HepG2 (cell line): Measurements from ENCODE around the gene SWI5. TPM values are rescaled to one million over a fixed set of nuclear protein-coding genes. Genes with fewer than 3 reads are reported as not detected.

ENCODE experiments used
- CBX2 ChIP-seq, 2 experiments: fragments of 200-600 bp in 1 of 2; sonication (generic); formaldehyde crosslinking in 1 of 2; IDR thresholded peaks; 2 replicates each; pipeline versions ENCODE4 v1.7.0 to v1.8.1; 2018 to 2022; ENCODE audit warnings: low read depth in 2 of 2, low read length in 1 of 2, mild to moderate bottlenecking in 1 of 2, missing genetic modification reagents in 1 of 2
- EP300 ChIP-seq, 3 experiments: sonication (generic) in 1 of 3; formaldehyde crosslinking in 1 of 3; IDR thresholded peaks; 2 replicates each; pipeline versions ENCODE4 v1.5.1 to v1.6.1; 2011 to 2020; ENCODE audit warnings: low read depth in 2 of 3, low read length in 2 of 3, borderline replicate concordance in 1 of 3, improper control_type of control experiment in 1 of 3, mild to moderate bottlenecking in 1 of 3, missing genetic modification reagents in 1 of 3, moderate library complexity in 1 of 3
- ETS1 ChIP-seq: sonication (generic); formaldehyde crosslinking; IDR thresholded peaks from 2 replicates; pipeline ENCODE4 v1.4.0; 2020; ENCODE audit warnings: missing genetic modification reagents
- HBP1 ChIP-seq: IDR thresholded peaks from 2 replicates; pipeline ENCODE4 v1.6.1; 2016; ENCODE audit warnings: low read depth, control low read depth
- HOXA7 ChIP-seq: sonication (generic); formaldehyde crosslinking; IDR thresholded peaks from 2 replicates; pipeline ENCODE4 v1.8.1; 2022; ENCODE audit warnings: mild to moderate bottlenecking, missing genetic modification reagents, moderate library complexity
- HOXD1 ChIP-seq: sonication (generic); formaldehyde crosslinking; IDR thresholded peaks from 2 replicates; pipeline ENCODE4 v1.5.0; 2020; ENCODE audit warnings: missing genetic modification reagents
- IRX3 ChIP-seq: sonication (generic); formaldehyde crosslinking; IDR thresholded peaks from 2 replicates; pipeline ENCODE4 v1.8.1; 2023; ENCODE audit warnings: mild to moderate bottlenecking, low read depth, missing genetic modification reagents, borderline replicate concordance
- JUNB ChIP-seq: sonication (generic); formaldehyde crosslinking; IDR thresholded peaks from 2 replicates; pipeline ENCODE4 v1.8.0; 2022; ENCODE audit warnings: missing genetic modification reagents, mild to moderate bottlenecking, borderline replicate concordance
- MEF2D ChIP-seq: sonication (generic); formaldehyde crosslinking; IDR thresholded peaks from 2 replicates; pipeline ENCODE4 v1.5.1; 2020; ENCODE audit warnings: mild to moderate bottlenecking, missing genetic modification reagents
- NFYC ChIP-seq: IDR thresholded peaks from 2 replicates; pipeline ENCODE4 v1.6.1; 2016; ENCODE audit warnings: missing genetic modification reagents, missing compliant biosample characterization
- PCBP1 ChIP-seq: fragments of 200-400 bp; formaldehyde crosslinking; IDR thresholded peaks from 2 replicates; pipeline ENCODE4 v1.6.1; 2017; ENCODE audit warnings: mild to moderate bottlenecking, low read depth, low read length, borderline replicate concordance
- RORA ChIP-seq: sonication (generic); formaldehyde crosslinking; IDR thresholded peaks from 2 replicates; pipeline ENCODE4 v1.5.0; 2020; ENCODE audit warnings: mild to moderate bottlenecking, missing genetic modification reagents, moderate library complexity
- SKI ChIP-seq: fragments of 450-650 bp; IDR thresholded peaks from one replicate; pipeline ENCODE4 v1.6.1; 2018; ENCODE audit warnings: mild to moderate bottlenecking; ENCODE audit not compliant: partially characterized antibody
- TARDBP ChIP-seq: sonication (generic); formaldehyde crosslinking; IDR thresholded peaks from 2 replicates; pipeline ENCODE4 v1.8.0; 2022; ENCODE audit warnings: mild to moderate bottlenecking, missing genetic modification reagents
- ZBTB7B ChIP-seq: sonication (generic); formaldehyde crosslinking; IDR thresholded peaks from 2 replicates; pipeline ENCODE4 v1.4.0; 2020; ENCODE audit warnings: missing genetic modification reagents
- ZNF431 ChIP-seq: sonication (generic); formaldehyde crosslinking; IDR thresholded peaks from 2 replicates; pipeline ENCODE4 v1.9.0; 2022; ENCODE audit warnings: missing genetic modification reagents, low read depth, mild to moderate bottlenecking, borderline replicate concordance
- ZNF446 ChIP-seq: sonication (generic); formaldehyde crosslinking; IDR thresholded peaks from 2 replicates; pipeline ENCODE4 v1.5.0; 2020; ENCODE audit warnings: mild to moderate bottlenecking, missing genetic modification reagents
- ZNF503 ChIP-seq: sonication (generic); formaldehyde crosslinking; IDR thresholded peaks from 2 replicates; pipeline ENCODE4 v1.4.0; 2020; ENCODE audit warnings: missing genetic modification reagents
- ZNF614 ChIP-seq: IDR thresholded peaks from 2 replicates; pipeline ENCODE4 v1.6.1; 2018; ENCODE audit warnings: missing biosample characterization, missing genetic modification reagents, inconsistent platforms, borderline replicate concordance
- ZNF770 ChIP-seq: sonication (generic); formaldehyde crosslinking; IDR thresholded peaks from 2 replicates; pipeline ENCODE4 v1.5.0; 2020; ENCODE audit warnings: mild to moderate bottlenecking, missing genetic modification reagents
- polyA plus RNA-seq, 8 experiments: library from polyadenylated mRNA; depleted of rRNA in 3 of 8; stranded (reverse) in 7 of 8; unstranded in 1 of 8; fragments of >200 nt; fragmentation: Illumina TruSeq in 4 of 8; extraction: Trizol in 4 of 8; gene quantifications; 2 replicates each; pipeline versions ENCODE4 v1.2.1 to v1.2.3, GENCODE V29; 2011 to 2016; ENCODE audit warnings: low read depth in 4 of 8, missing spikeins in 1 of 8, mixed read lengths in 1 of 8; ENCODE audit not compliant: insufficient read depth in 1 of 8
- total RNA-seq, 5 experiments: library from RNA; depleted of rRNA; stranded (reverse); fragments of >200 nt; fragmentation: Illumina TruSeq; extraction: Trizol; gene quantifications; 2 replicates each; pipeline ENCODE4 v1.2.3, GENCODE V29; 2016; ENCODE audit warnings: low read depth in 1 of 5

The SWI5 gene
- total and polyA plus RNA-seq, 2 of the 13 experiments (the other 11 are each of a cell fraction or from before 2014, with no cell fraction given): 39.2 to 41.0 TPM

GRCh38 chr9:128322404-128323211, 46.5 kb downstream of the SWI5 start, which contains the start of the genes COQ4 and TRUB2 (continued):
- peak; percentile 54; the same call in 1 of the 2 replicates for TF ChIP-seq HBP1 (CRISPR knock-in tag)
- TF ChIP-seq ZNF503 (CRISPR knock-in tag): peak; percentile 88
- TF ChIP-seq SKI: peak; percentile 69
- TF ChIP-seq MEF2D: peak; percentile 78; the same call in 1 of the 2 replicates
- no peak for TF ChIP-seq IRX3 (CRISPR knock-in tag)
- TF ChIP-seq JUNB (CRISPR knock-in tag): no peak
- no peak for TF ChIP-seq RORA (CRISPR knock-in tag)
- TF ChIP-seq EP300 (IDR thresholded peaks at IDR 0.05; ENCODE audit: low read depth in 2 of 2, low read length in 2 of 2): peak in 1 of 2 experiments; percentile 12; a peak in 1 of 4 replicates
- no peak for TF ChIP-seq EP300 (CRISPR knock-in tag; IDR thresholded peaks at IDR 0.05; ENCODE audit: borderline replicate concordance)
- 0 out of 2 replicates have a peak, but pooled peaks have one; percentile 68 for TF ChIP-seq PCBP1
- no peak for TF ChIP-seq ZNF431 (CRISPR knock-in tag)
- TF ChIP-seq ZNF446 (CRISPR knock-in tag): 0 out of 2 replicates have a peak, but pooled peaks have one; percentile 37
- TF ChIP-seq HOXD1 (CRISPR knock-in tag): peak; percentile 72; the same call in 1 of the 2 replicates
- no peak for TF ChIP-seq CBX2 (IDR thresholded peaks at IDR 0.05; ENCODE audit: low read depth, low read length)
- TF ChIP-seq CBX2 (CRISPR knock-in tag; IDR thresholded peaks at IDR 0.05; ENCODE audit: low read depth): no peak
- no peak for TF ChIP-seq HOXA7
- no peak; the same call in 1 of the 2 replicates for TF ChIP-seq ZNF770 (CRISPR knock-in tag)
- TF ChIP-seq TARDBP (CRISPR knock-in tag): peak; percentile 87
- no peak for TF ChIP-seq ETS1 (CRISPR knock-in tag)
- TF ChIP-seq ZBTB7B: 0 out of 2 replicates have a peak, but pooled peaks have one; percentile 29
- 0 out of 2 replicates have a peak, but pooled peaks have one; percentile 25 for TF ChIP-seq NFYC (CRISPR knock-in tag)
- TF ChIP-seq ZNF614 (CRISPR knock-in tag): no peak
